ENCODE data around the gene FAM111B.

Gene FAM111B

DNA sequence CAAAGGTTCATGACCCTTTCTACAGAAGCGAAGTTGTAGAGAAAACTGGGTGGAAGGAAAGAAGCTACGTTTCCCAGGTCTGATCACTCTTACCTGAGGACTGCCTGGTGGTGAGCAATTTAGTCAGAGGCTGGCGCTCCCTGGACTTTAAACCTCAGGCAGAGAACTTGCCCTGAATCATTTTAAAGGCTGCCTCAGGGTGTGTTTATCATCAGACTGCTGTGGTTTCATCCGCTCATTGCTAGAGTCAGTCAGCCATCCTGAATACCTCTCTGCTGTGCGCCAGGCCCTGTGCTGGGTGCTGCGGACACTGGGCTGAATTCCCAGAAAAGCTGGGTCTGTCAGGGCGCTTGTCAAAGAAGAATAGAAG lies 67.6 kb downstream of the FAM111B start:
- Histone ChIP-seq H3K4me3 (replicated peaks; ENCODE audit: insufficient read depth, low read length) (no peak overlapping the region), H3K27me3 (ENCODE audit: insufficient read depth, poor library complexity, severe bottlenecking) (peaks cover 16% of the 10 kb centered on the region), H3K27ac (replicated peaks) (no peak overlapping the region)
- TF ChIP-seq SPI1 (IDR thresholded peaks at IDR 0.05; ENCODE audit: borderline replicate concordance, low read depth) (no peak), POLR2AphosphoS5 (IDR thresholded peaks at IDR 0.05; ENCODE audit: low read depth) (no peak), CTCF (IDR thresholded peaks at IDR 0.05; ENCODE audit: insufficient read depth, low read length) (no peak), REST (IDR thresholded peaks at IDR 0.05; ENCODE audit: insufficient replicate concordance, low read depth) (no peak)
- no peak for DNase-seq (ENCODE audit: low read depth in 1 of 2, low spot score in 1 of 2)

DNA sequence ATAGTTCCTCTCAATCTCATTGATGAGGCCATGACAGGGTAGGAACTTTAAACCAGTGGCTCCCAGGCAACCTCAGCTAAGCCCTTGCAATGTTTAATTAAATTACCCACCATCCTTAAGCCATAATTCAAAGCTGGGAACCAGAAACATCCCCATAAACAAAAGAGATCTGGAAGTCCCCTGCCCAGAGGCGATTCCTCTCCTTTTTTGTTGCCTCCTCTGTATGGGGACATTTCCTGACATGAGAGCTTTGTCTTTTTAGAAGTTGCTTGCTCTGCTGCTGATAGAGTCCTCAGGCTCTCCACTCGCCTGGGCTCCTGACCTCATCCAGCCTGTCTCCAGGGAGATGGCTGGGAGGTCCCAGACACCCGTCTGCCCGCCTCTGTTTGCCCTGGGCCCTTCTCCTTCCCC lies 68.1 kb downstream of the FAM111B start:
- DNase-seq (ENCODE audit: low read depth in 1 of 2, low spot score in 1 of 2): no peak
- no peak overlapping the region for H3K27ac ChIP-seq (replicated peaks)
- TF ChIP-seq POLR2AphosphoS5 (IDR thresholded peaks at IDR 0.05; ENCODE audit: low read depth): no peak
- TF ChIP-seq REST (IDR thresholded peaks at IDR 0.05; ENCODE audit: insufficient replicate concordance, low read depth): no peak
- no peak for TF ChIP-seq GABPA (IDR thresholded peaks at IDR 0.05; ENCODE audit: low read depth)
- TF ChIP-seq CTCF (IDR thresholded peaks at IDR 0.05; ENCODE audit: insufficient read depth, low read length): no peak
- no peak for TF ChIP-seq SPI1 (IDR thresholded peaks at IDR 0.05; ENCODE audit: borderline replicate concordance, low read depth)
- H3K27me3 ChIP-seq (ENCODE audit: insufficient read depth, poor library complexity, severe bottlenecking): peaks cover 16% of the 10 kb centered on the region
- H3K4me3 ChIP-seq (replicated peaks; ENCODE audit: insufficient read depth, low read length): no peak overlapping the region

DNA sequence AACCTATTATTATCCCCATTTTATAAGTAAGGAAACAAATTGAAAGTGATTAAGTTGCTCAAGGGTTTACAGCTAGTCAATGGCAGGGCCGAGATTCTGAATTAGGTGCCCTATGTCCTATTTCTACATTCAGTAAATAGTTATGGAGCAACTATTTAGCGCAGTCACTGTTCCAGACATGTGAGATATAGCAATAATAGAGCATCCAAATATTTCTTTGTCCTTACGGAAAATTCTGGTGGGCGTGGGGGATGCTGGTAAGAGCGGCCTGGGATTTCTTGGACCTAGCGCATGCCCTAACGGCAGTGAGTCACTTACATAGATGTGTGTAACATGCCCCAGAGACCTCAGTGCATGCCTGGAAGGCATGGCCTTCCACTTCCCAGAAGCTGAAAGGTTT lies 69.3 kb downstream of the FAM111B start:
- Histone ChIP-seq H3K27ac (replicated peaks) (no peak overlapping the region), H3K27me3 (ENCODE audit: insufficient read depth, poor library complexity, severe bottlenecking) (peaks cover 16% of the 10 kb centered on the region), H3K4me3 (replicated peaks; ENCODE audit: insufficient read depth, low read length) (no peak overlapping the region)
- no peak for DNase-seq (ENCODE audit: low read depth in 1 of 2, low spot score in 1 of 2)
- TF ChIP-seq GABPA (IDR thresholded peaks at IDR 0.05; ENCODE audit: low read depth) (no peak), SPI1 (IDR thresholded peaks at IDR 0.05; ENCODE audit: borderline replicate concordance, low read depth) (no peak), REST (IDR thresholded peaks at IDR 0.05; ENCODE audit: insufficient replicate concordance, low read depth) (no peak), POLR2AphosphoS5 (IDR thresholded peaks at IDR 0.05; ENCODE audit: low read depth) (no peak), CTCF (IDR thresholded peaks at IDR 0.05; ENCODE audit: insufficient read depth, low read length) (no peak)
